Fibroblast of the aortic adventitia (primary cell): ENCODE results near the gene FAM171A1. TPM values are rescaled to one million over a fixed set of nuclear protein-coding genes. Genes with fewer than 3 reads are reported as not detected.
A peak's percentile ranks its signal among the peaks of the same experiment; 100 is the strongest.

Experiments used
- DNase-seq: peaks from one replicate; pipeline ENCODE4 v3.0.0-alpha.2; 2010; ENCODE audit warnings: low read depth
- H3K4me3 ChIP-seq: 2 replicates; pipeline ENCODE4 v1.5.1; 2011; ENCODE audit warnings: low read depth, mild to moderate bottlenecking, control low read depth, low read length, moderate library complexity
- CTCF ChIP-seq: IDR thresholded peaks from 2 replicates; pipeline ENCODE4 v1.5.1; 2011; ENCODE audit warnings: mild to moderate bottlenecking, low read length, control low read depth, inconsistent platforms; ENCODE audit not compliant: insufficient read depth
- total RNA-seq: library from RNA; depleted of rRNA; stranded (reverse); fragments of >200 nt; gene quantifications from 2 replicates; pipeline ENCODE4 v1.2.3, GENCODE V29; 2012; ENCODE audit warnings: low replicate concordance

FAM171A1 gene
- total RNA-seq, 1 donor = 43.6 TPM

- H3K4me3 ChIP-seq = no peak overlapping the region
- no peak for TF ChIP-seq CTCF
- DNase-seq = peak; percentile 95
Observed at GRCh38 chr10:15321431-15322341, 49.4 kb downstream of the FAM171A1 start.

- no peak overlapping the region for H3K4me3 ChIP-seq
- DNase-seq = peak; percentile 22
- no peak for TF ChIP-seq CTCF
Observed at GRCh38 chr10:15320522-15321203, 50.4 kb downstream of the FAM171A1 start.

GRCh38 chr10:15320118-15320517, 51.0 kb downstream of the FAM171A1 start:
- DNase-seq = no peak
- no peak overlapping the region for H3K4me3 ChIP-seq
- TF ChIP-seq CTCF = no peak

- no peak for DNase-seq
- no peak overlapping the region for H3K4me3 ChIP-seq
- TF ChIP-seq CTCF = no peak
Observed at GRCh38 chr10:15316871-15317464, 54.1 kb downstream of the FAM171A1 start.

GRCh38 chr10:15316145-15316544, 54.9 kb downstream of the FAM171A1 start:
- no peak overlapping the region for H3K4me3 ChIP-seq
- TF ChIP-seq CTCF = no peak
- DNase-seq = no peak

- TF ChIP-seq CTCF = no peak
Observed at GRCh38 chr10:15315286-15315685, 55.8 kb downstream of the FAM171A1 start.

More at GRCh38 chr10:15315286-15315685, 55.8 kb downstream of the FAM171A1 start:
- DNase-seq = no peak
- H3K4me3 ChIP-seq = no peak overlapping the region
